Measurements from ENCODE around the gene ME3.

The ME3 gene

DNA sequence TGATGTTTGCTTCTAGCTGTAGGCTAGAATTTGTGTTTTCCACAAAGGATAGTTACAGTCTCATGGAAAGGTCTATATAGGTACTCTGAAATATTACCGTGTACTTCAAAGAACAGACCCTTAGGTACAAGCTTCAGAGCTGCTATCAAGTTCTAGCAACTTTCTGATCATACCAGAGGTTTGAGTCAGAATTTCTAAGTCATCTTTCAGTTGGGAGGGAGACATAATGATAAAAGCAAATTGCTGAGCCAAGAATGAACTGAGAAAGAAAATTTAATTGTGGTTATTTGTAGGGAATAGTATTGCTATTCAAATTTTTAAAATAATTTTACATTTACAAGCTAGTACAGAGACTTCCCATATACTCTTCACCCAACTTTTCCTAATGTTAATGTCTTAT is 19.9 kb upstream of the ME3 start:
- no peak for DNase-seq

- peak; percentile 49 for DNase-seq
Observed at GRCh38 chr11:86688398-86689179, 16.2 kb upstream of the ME3 start.

DNA sequence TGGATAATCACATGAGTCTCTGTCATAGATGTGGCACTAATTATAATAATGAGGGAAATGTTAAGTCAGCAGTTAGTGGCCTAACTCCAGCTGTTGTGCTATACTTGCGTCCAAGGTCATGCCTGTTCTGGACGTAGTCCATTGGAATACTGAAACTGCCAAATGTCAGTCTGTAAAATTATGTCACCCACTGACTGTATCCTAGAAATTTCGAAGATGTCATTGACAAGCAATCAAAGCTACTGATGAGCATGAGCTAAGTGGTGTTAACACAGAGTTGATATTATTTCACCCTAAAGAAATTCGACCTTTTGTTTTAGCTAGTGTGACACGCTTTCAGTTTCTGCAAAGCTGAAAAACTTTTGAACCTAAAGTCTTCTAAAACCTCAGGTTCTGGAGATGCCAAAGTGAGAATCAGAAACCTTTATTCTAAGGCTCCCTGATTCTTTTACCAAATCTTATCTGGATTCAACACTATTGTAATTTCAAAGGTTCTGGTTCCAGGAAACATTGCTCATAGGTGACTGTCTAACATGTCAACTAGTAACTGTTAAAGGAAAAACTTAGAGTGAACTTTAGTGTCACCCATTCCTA is 14.9 kb upstream of the ME3 start:
- no peak for DNase-seq

GRCh38 chr11:86686531-86686930 is 14.1 kb upstream of the ME3 start:
- DNase-seq = no peak

- DNase-seq = no peak
Observed at GRCh38 chr11:86681483-86681756, 9.0 kb upstream of the ME3 start.

DNA sequence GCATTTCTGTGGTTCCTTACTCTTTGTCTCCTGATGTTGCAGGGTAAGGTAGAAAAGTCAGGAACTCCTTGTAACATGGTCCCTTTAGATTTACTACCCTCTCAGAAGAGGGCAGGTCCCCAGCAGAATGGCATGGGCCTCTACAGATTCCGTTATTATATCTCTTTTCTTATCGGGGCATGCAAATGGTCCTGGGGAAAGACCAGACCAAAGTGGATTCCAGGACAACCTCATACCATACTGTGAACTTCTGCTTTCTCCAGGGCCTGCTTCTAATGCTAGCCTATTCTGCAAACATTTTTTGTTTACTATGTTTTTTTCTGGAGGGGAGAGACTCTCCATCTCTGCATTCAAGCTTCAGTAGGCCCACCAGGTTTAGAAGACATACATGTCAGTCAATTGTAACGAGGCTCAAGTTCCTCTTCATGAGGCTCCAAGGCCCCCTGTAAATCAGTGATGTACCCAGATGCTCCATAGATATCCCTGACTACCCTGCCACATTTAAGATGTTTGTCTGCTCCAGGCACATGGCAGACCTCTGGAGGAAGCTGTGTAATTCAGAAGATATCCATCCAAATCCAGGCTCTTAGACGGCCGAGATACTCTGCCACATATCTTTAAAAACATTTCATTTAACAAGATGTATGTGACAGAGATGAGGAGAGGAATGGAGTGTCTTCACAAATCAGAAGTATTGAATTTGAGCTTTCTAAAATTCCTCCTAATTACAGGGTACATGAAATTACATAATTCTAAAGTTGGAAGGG is 8.5 kb upstream of the ME3 start:
- no peak for DNase-seq

DNA sequence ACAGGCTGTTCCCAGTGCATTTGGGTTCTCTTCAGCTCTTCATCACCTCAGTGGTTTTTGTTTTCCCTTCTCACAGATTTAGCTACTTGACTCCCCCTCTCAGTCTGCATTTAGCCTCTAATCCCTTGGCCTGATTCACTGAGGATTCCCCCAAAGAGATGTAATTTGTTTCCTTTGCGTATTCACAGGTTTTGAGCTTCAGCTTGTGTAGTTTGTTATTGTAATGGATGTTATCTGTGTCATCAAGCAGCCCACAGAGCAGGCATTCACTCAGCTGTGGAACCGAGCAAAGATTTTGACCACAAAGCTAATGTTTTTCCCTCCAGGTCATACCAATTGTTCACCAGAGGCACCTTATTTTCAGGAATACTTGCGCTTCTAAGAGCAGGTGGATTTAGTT is 6.4 kb upstream of the ME3 start:
- no peak for DNase-seq

DNA sequence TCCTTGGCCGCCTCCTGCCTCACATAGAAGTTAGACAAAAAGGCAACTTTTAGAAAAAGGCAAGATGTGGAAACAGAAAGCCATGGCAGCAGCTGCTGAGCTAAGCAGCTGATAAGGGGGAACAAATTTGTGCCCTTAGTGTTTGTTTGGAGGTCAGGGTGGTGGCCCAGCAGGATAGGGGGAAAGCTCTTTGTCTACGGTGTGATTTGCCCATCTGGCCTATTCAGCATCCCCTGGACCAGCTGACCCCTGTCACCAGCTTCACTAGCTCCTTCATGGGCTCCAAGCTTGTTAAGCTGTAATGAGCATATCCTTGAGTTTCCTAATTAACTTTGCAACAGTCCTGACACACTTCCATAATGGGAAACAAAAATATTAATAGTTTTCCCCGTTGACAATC is 5.9 kb upstream of the ME3 start:
- no peak for DNase-seq

GRCh38 chr11:86676533-86677154 is 4.2 kb upstream of the ME3 start:
- DNase-seq = no peak

DNA sequence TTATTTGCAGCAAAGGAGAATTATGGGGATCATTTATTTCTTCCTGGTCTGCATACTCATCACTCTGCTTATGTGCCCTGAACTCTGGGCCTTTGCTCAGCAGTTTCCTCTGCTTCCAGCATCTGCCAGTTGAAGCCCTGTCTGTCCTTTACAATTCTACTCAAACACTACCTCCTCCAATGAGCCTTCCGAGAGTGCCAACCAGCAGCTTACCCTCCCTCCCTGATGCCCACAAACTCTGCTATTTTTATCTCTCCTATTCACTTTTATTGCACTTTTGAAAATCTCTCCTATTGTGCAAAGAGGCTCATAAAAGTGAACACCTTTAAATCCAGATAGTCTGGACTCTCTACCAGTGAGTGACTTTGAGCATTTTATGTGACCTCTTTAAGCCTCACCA is 3.6 kb upstream of the ME3 start:
- DNase-seq = no peak

- no peak for DNase-seq
Observed at GRCh38 chr11:86675017-86675416, 2.6 kb upstream of the ME3 start.

- DNase-seq = no peak
Observed at GRCh38 chr11:86673872-86674750, 1.7 kb upstream of the ME3 start.

GRCh38 chr11:86673055-86673843 is 833 bp upstream of the ME3 start:
- DNase-seq = no peak

DNA sequence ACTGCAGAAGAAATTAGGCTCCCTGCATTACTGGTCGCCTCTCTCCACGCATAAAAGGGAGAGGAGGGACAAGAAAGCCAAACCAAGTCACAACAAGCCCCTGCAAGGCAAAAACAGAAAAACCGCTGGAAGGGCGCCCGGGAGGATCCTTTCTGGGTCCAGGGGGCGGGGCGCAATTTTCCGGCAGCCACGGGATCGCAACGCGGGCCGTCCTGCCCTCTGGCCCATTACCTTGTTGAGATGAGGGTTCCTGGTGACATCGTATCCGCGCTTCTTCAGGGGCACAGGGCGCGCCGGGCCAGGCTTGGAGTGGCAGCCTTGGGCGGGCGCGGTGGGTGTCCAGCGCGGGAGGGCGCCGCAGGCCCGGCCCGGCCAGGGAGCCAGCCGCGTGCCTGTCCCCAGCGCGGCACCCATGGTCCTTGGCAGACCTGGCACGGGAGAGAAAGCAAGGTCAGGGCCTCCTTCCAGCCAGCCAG is 847 bp downstream of the ME3 start:
- peak; percentile 52 for DNase-seq

DNA sequence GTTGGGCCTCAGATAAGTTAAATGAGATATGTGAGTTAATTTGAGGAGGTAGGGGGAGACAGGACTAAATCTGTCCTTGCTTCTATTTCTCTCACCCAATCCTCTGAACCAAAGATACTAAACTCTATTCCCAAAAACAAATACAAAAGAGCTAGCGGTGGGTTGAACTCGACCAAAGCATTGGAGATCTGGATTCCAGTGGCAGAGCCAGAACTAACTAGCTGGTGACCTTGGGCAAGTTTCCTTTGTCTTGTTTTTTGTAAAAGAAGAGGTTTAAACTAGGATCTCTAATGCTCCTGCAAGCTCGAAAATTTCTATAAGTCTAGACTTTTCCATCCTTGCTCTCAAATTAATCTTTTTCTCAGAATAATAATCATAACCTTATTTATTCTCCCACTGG is 1.5 kb downstream of the ME3 start:
- DNase-seq = no peak

GRCh38 chr11:86670181-86670580 is 2.2 kb downstream of the ME3 start:
- DNase-seq = no peak

- no peak for DNase-seq
Observed at GRCh38 chr11:86669424-86669823, 3.0 kb downstream of the ME3 start.

GRCh38 chr11:86668929-86669328 is 3.5 kb downstream of the ME3 start:
- no peak for DNase-seq

- no peak for DNase-seq
Observed at GRCh38 chr11:86666193-86666592, 6.2 kb downstream of the ME3 start.

GRCh38 chr11:86664930-86665329 is 7.5 kb downstream of the ME3 start:
- DNase-seq = no peak

DNA sequence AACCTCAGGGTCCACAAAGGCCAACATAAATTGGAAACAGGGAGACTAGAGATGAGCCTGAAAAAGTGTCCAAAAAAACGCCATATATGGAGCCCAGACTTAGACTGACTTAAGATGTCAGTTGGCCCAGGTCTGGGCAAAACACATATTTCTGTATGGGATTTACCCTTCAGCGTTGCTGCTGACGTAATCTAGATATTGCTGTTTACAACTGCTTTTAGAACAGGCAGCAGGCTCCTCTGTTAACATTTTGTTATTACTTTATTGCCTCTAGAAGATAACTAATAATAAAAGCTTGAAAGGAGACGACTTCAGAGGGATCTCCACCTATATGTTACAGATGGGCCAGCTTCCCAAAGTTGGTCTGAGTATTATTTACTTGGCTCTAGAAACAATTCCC is 8.7 kb downstream of the ME3 start:
- DNase-seq = no peak

DNA sequence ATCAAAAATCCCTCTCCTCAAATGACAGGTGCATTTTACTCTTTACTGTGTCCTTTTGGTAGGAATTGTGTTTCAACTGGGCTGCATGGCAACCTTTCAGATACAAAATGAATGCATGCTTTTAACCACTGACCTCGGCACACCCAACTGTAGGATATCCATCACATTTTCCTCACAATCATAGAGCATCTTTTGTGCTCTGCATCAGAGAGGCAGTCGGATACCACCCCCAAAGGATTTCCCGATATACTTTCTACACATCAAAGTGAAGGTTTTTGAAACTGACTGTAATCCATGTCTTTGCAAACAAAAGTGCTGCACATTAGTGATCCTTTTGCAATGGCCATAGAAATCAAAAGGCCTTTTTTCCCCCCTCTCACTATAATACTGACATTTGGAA is 9.1 kb downstream of the ME3 start:
- no peak for DNase-seq

All from stimulated activated CD4-positive, alpha-beta T cell treated with anti-CD3 and anti-CD28 coated beads, Interleukin-15, amount 100 ng/mL, for 24 hours (primary cell).